CD4-positive, alpha-beta T cell treated with Interleukin-6 at 100 ng/mL for 8 hours (primary cell): ENCODE results near the gene SEC61A1.

Source experiments
- DNase-seq: peaks from one replicate; pipeline ENCODE4 v3.0.0-alpha.2; 2020; ENCODE audit warnings: mixed read lengths, low spot score

Gene SEC61A1

GRCh38 chr3:128078322-128078721, 26.1 kb downstream of the SEC61A1 start:
- DNase-seq = no peak

- no peak for DNase-seq
Observed at GRCh38 chr3:128078875-128079274, 26.6 kb downstream of the SEC61A1 start.

GRCh38 chr3:128079823-128080222, 27.6 kb downstream of the SEC61A1 start:
- no peak for DNase-seq

GRCh38 chr3:128080323-128081080, 28.3 kb downstream of the SEC61A1 start:
- DNase-seq = no peak

- DNase-seq = no peak
Observed at GRCh38 chr3:128081226-128081625, 29.0 kb downstream of the SEC61A1 start.

- DNase-seq = no peak
Observed at GRCh38 chr3:128081846-128082245, 29.6 kb downstream of the SEC61A1 start.

GRCh38 chr3:128082546-128082945, 30.3 kb downstream of the SEC61A1 start:
- no peak for DNase-seq

- DNase-seq = no peak
Observed at GRCh38 chr3:128083396-128083795, 31.2 kb downstream of the SEC61A1 start.

GRCh38 chr3:128083980-128084674, 31.9 kb downstream of the SEC61A1 start:
- DNase-seq = no peak

- no peak for DNase-seq
Observed at GRCh38 chr3:128084675-128085021, 32.4 kb downstream of the SEC61A1 start.

GRCh38 chr3:128089135-128089534, 36.9 kb downstream of the SEC61A1 start:
- DNase-seq = no peak

GRCh38 chr3:128091586-128091985, 39.3 kb downstream of the SEC61A1 start:
- no peak for DNase-seq

- DNase-seq = no peak
Observed at GRCh38 chr3:128094295-128095151, 42.3 kb downstream of the SEC61A1 start.

- peak; percentile 73 for DNase-seq
Observed at GRCh38 chr3:128095222-128095703, 43.0 kb downstream of the SEC61A1 start.

- no peak for DNase-seq
Observed at GRCh38 chr3:128098234-128098633, 46.0 kb downstream of the SEC61A1 start.

GRCh38 chr3:128100161-128100560, 47.9 kb downstream of the SEC61A1 start:
- no peak for DNase-seq

- DNase-seq = no peak
Observed at GRCh38 chr3:128100638-128101037, 48.4 kb downstream of the SEC61A1 start.

- no peak for DNase-seq
Observed at GRCh38 chr3:128103136-128103676, 51.0 kb downstream of the SEC61A1 start.

GRCh38 chr3:128107834-128108233, 55.6 kb downstream of the SEC61A1 start:
- no peak for DNase-seq

- DNase-seq = no peak
Observed at GRCh38 chr3:128111147-128111546, 58.9 kb downstream of the SEC61A1 start.

GRCh38 chr3:128112357-128112968, 60.2 kb downstream of the SEC61A1 start:
- peak; percentile 56 for DNase-seq
